MM.1S (cell line): Measurements from ENCODE around the gene RSPH3.

ENCODE experiments used
- DNase-seq: peaks from one replicate; pipeline ENCODE4 v3.0.0-alpha.2; 2015
- H2AFZ ChIP-seq: fragments of 300-600 bp; sonication (generic); 2 replicates; pipeline ENCODE4 v1.6.0; 2016; ENCODE audit warnings: antibody characterized with exemption, low read length
- H3F3A ChIP-seq: fragments of 300-600 bp; sonication (generic); 2 replicates; pipeline ENCODE4 v1.6.1; 2016; ENCODE audit warnings: mild to moderate bottlenecking, antibody characterized with exemption, low read length, moderate library complexity, mixed read lengths; ENCODE audit not compliant: insufficient read depth
- H3K27ac ChIP-seq: fragments of 300-600 bp; sonication (generic); 2 replicates; pipeline ENCODE4 v1.5.1; 2016; ENCODE audit warnings: mild to moderate bottlenecking, low read length
- H3K27me3 ChIP-seq: fragments of 300-600 bp; sonication (generic); replicated peaks from 2 replicates; pipeline ENCODE4 v1.6.0; 2016; ENCODE audit warnings: low read length; ENCODE audit not compliant: insufficient read depth
- H3K36me3 ChIP-seq: fragments of 300-600 bp; sonication (generic); replicated peaks from 2 replicates; pipeline ENCODE4 v1.6.1; 2016; ENCODE audit warnings: mild to moderate bottlenecking, low read length, mixed read lengths; ENCODE audit not compliant: insufficient read depth
- H3K4me1 ChIP-seq: fragments of 300-600 bp; sonication (generic); 2 replicates; pipeline ENCODE4 v1.6.1; 2016; ENCODE audit warnings: low read length, mixed read lengths
- H3K4me2 ChIP-seq: fragments of 300-600 bp; sonication (generic); 2 replicates; pipeline ENCODE4 v1.6.0; 2016; ENCODE audit warnings: low read depth, low read length
- H3K4me3 ChIP-seq: fragments of 300-600 bp; sonication (generic); 2 replicates; pipeline ENCODE4 v1.5.1; 2016; ENCODE audit warnings: low read length, mixed read lengths
- H3K79me2 ChIP-seq: fragments of 300-600 bp; sonication (generic); 2 replicates; pipeline ENCODE4 v1.6.1; 2016; ENCODE audit warnings: mixed run types, low read length, mixed read lengths
- H3K9ac ChIP-seq: fragments of 300-600 bp; sonication (generic); 2 replicates; pipeline ENCODE4 v1.6.1; 2016; ENCODE audit warnings: low read length, mixed read lengths
- H3K9me2 ChIP-seq: fragments of 300-600 bp; sonication (generic); replicated peaks from 2 replicates; pipeline ENCODE4 v1.6.1; 2016; ENCODE audit warnings: mild to moderate bottlenecking, low read length, mixed read lengths; ENCODE audit not compliant: insufficient read depth
- H3K9me3 ChIP-seq: fragments of 300-600 bp; sonication (generic); replicated peaks from 2 replicates; pipeline ENCODE4 v1.6.1; 2016; ENCODE audit warnings: mild to moderate bottlenecking, low read length, mixed read lengths; ENCODE audit not compliant: insufficient read depth
- H4K20me1 ChIP-seq: fragments of 300-600 bp; sonication (generic); 2 replicates; pipeline ENCODE4 v1.6.1; 2016; ENCODE audit warnings: mild to moderate bottlenecking, low read length, moderate library complexity, mixed read lengths; ENCODE audit not compliant: insufficient read depth
- EZH2 ChIP-seq: fragments of 300-600 bp; sonication (generic); optimal IDR thresholded peaks from 2 replicates; pipeline ENCODE3; 2017; ENCODE audit warnings: low read depth, mild to moderate bottlenecking, antibody characterized with exemption, low read length, mixed read lengths
- EZH2phosphoT487 ChIP-seq: fragments of 300-600 bp; sonication (generic); IDR thresholded peaks from 2 replicates; pipeline ENCODE4 v1.6.1; 2018; ENCODE audit warnings: antibody characterized with exemption, low read length
- TF ChIP-seq, protein P1 (sequence below): fragments of 300-600 bp; sonication (generic); IDR thresholded peaks from 2 replicates; pipeline ENCODE4 v1.5.1; 2016; ENCODE audit warnings: antibody characterized with exemption, low read length, mixed read lengths

RSPH3 gene

DNA sequence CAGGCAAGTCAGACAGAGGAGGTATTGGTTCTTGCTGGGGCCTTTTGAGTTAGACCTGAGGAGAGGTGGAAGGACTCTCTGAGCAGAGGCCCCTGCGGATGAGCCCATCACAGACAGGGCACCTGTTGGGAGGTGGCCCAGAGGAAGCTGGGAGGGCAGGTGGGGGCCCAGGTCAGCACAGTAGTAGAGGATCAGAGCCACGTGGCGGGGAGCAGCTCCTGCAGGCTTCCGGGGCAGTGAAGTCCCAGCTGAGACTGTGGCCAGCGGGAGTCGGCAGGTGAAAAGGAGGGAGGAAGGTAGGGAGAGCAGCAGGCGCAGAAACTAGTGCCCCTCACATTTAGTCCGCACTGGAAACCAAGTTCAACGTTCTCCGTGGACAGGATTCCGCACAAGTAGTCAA, 61.8 kb downstream of the RSPH3 start:
- no peaks in the 10 kb centered on the region for H3K4me1 ChIP-seq
- no peaks in the 10 kb centered on the region for H3F3A ChIP-seq
- no peak overlapping the region for H2AFZ ChIP-seq
- no peak for DNase-seq
- no peaks in the 10 kb centered on the region for H3K79me2 ChIP-seq
- TF ChIP-seq EZH2 (no peak), EZH2phosphoT487 (no peak)
- TF ChIP-seq, protein P1, sequence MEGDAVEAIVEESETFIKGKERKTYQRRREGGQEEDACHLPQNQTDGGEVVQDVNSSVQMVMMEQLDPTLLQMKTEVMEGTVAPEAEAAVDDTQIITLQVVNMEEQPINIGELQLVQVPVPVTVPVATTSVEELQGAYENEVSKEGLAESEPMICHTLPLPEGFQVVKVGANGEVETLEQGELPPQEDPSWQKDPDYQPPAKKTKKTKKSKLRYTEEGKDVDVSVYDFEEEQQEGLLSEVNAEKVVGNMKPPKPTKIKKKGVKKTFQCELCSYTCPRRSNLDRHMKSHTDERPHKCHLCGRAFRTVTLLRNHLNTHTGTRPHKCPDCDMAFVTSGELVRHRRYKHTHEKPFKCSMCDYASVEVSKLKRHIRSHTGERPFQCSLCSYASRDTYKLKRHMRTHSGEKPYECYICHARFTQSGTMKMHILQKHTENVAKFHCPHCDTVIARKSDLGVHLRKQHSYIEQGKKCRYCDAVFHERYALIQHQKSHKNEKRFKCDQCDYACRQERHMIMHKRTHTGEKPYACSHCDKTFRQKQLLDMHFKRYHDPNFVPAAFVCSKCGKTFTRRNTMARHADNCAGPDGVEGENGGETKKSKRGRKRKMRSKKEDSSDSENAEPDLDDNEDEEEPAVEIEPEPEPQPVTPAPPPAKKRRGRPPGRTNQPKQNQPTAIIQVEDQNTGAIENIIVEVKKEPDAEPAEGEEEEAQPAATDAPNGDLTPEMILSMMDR = no peak
- H3K9me2 ChIP-seq = no peaks in the 10 kb centered on the region
- no peak overlapping the region for H3K27ac ChIP-seq
- no peaks in the 10 kb centered on the region for H3K27me3 ChIP-seq
- H3K9ac ChIP-seq = no peak overlapping the region
- H4K20me1 ChIP-seq = no peaks in the 10 kb centered on the region
- no peaks in the 10 kb centered on the region for H3K36me3 ChIP-seq
- no peaks in the 10 kb centered on the region for H3K9me3 ChIP-seq
- H3K4me3 ChIP-seq = no peak overlapping the region
- no peak overlapping the region for H3K4me2 ChIP-seq

- Histone ChIP-seq H3F3A (no peaks in the 10 kb centered on the region), H3K4me1 (no peaks in the 10 kb centered on the region), H3K27ac (no peak overlapping the region), H2AFZ (no peak overlapping the region), H3K79me2 (no peaks in the 10 kb centered on the region), H3K9me2 (no peaks in the 10 kb centered on the region), H3K27me3 (no peaks in the 10 kb centered on the region), H3K4me3 (no peak overlapping the region), H4K20me1 (no peaks in the 10 kb centered on the region), H3K9ac (no peak overlapping the region), H3K36me3 (no peaks in the 10 kb centered on the region), H3K9me3 (no peaks in the 10 kb centered on the region), H3K4me2 (no peak overlapping the region)
- DNase-seq = no peak
- TF ChIP-seq EZH2phosphoT487 (no peak), EZH2 (no peak)
- TF ChIP-seq, protein P1 = no peak
These were observed 65.8 kb downstream of the RSPH3 start for GRCh38 chr6:158934157-158934556.

- no peaks in the 10 kb centered on the region for H3F3A ChIP-seq
- no peaks in the 10 kb centered on the region for H3K9me2 ChIP-seq
- H3K4me2 ChIP-seq = no peak overlapping the region
- H3K4me1 ChIP-seq = no peaks in the 10 kb centered on the region
- no peak for DNase-seq
- H2AFZ ChIP-seq = no peak overlapping the region
- H3K4me3 ChIP-seq = no peak overlapping the region
- H3K27me3 ChIP-seq = no peaks in the 10 kb centered on the region
- no peak overlapping the region for H3K27ac ChIP-seq
- no peaks in the 10 kb centered on the region for H3K9me3 ChIP-seq
- no peaks in the 10 kb centered on the region for H4K20me1 ChIP-seq
- no peak overlapping the region for H3K9ac ChIP-seq
- no peaks in the 10 kb centered on the region for H3K79me2 ChIP-seq
- H3K36me3 ChIP-seq = no peaks in the 10 kb centered on the region
- TF ChIP-seq EZH2 (no peak), EZH2phosphoT487 (no peak)
- TF ChIP-seq, protein P1 = no peak
These were observed 66.9 kb downstream of the RSPH3 start for GRCh38 chr6:158933079-158933595.
